Fibroblast of lung (primary cell): Measurements from ENCODE around the gene IL6R.

Source experiments
- CTCF ChIP-seq, 2 donors: IDR thresholded peaks in 1 of 2; conservative IDR thresholded peaks in 1 of 2; 1 replicate in 1 of 2; 2 replicates in 1 of 2; pipeline ENCODE4 v1.5.1; 2011 to 2012; ENCODE audit warnings: low read length in 2 of 2, control low read depth in 1 of 2, inconsistent platforms in 1 of 2, low read depth in 1 of 2, mild to moderate bottlenecking in 1 of 2
- EZH2 ChIP-seq: IDR thresholded peaks from 2 replicates; pipeline ENCODE4 v1.5.1; 2012; ENCODE audit warnings: low read length, control low read depth, mild to moderate bottlenecking; ENCODE audit errors: missing control alignments

- TF ChIP-seq CTCF (conservative IDR thresholded peaks at IDR 0.05 in 1 of 2, IDR thresholded peaks at IDR 0.05 in 1 of 2; ENCODE audit: low read depth in 1 of 2, low read length in 2 of 2), result no peak
- TF ChIP-seq EZH2, result no peak
These were observed 28.1 kb downstream of the IL6R start for GRCh38 chr1:154433161-154433764.
